Right kidney (tissue), 9 donors: ENCODE results near the gene CHMP1A.
"Not testable (repeated sequence)": the region's sequence is repeated elsewhere in the genome, so short reads cannot be mapped to it uniquely, and the experiment has no call there.

Source experiments
- DNase-seq: peaks from one replicate; pipeline ENCODE4 v3.0.0-alpha.2; 2016
- long read RNA-seq, 8 donors: transcript quantifications; one replicate each; lab custom pipeline, GENCODE V29; 2026

Gene CHMP1A
- long read RNA-seq, donor 1, partial matches to known transcripts = 0 of 38 reads
- long read RNA-seq, donor 1, other reads (novel, unspliced or antisense) = 36 of 38 reads
- long read RNA-seq, donor 2, partial matches to known transcripts = 0 of 28 reads
- long read RNA-seq, donor 2, other reads (novel, unspliced or antisense) = 25 of 28 reads
- long read RNA-seq, donor 3, partial matches to known transcripts = 0 of 15 reads
- long read RNA-seq, donor 3, other reads (novel, unspliced or antisense) = 9 of 15 reads
- long read RNA-seq, donor 4, transcript CHMP1A-204 (2 exons, 2,007 nt) = major isoform, 5 of 27 reads
- long read RNA-seq, donor 4, partial matches to known transcripts = 0 of 27 reads
- long read RNA-seq, donor 4, other reads (novel, unspliced or antisense) = 22 of 27 reads
- long read RNA-seq, donor 5, partial matches to known transcripts = 20 of 20 reads
- long read RNA-seq, donor 5, other reads (novel, unspliced or antisense) = 0 of 20 reads
- long read RNA-seq, donor 6, partial matches to known transcripts = 33 of 34 reads
- long read RNA-seq, donor 6, other reads (novel, unspliced or antisense) = 0 of 34 reads
- long read RNA-seq, donor 7 = 0 reads
- long read RNA-seq, donor 8, partial matches to known transcripts = 19 of 65 reads
- long read RNA-seq, donor 8, other reads (novel, unspliced or antisense) = 45 of 65 reads

GRCh38 chr16:89657442-89658220 is at the start of gene CHMP1A, which contains the start of gene SPATA33:
TSS of gene CHMP1A (minus strand) at chr16:89657708. CDS start at chr16:89657588, 120 bp downstream.
TSS of gene SPATA33 (plus strand) at chr16:89657836. CDS start at chr16:89657912, 76 bp downstream.
- peak; percentile 99 for DNase-seq

- no peak for DNase-seq
Observed at GRCh38 chr16:89706518-89707260, 49.2 kb upstream of the CHMP1A start.

- no peak for DNase-seq
Observed at GRCh38 chr16:89705006-89705405, 47.5 kb upstream of the CHMP1A start.

GRCh38 chr16:89704281-89704680 is 46.8 kb upstream of the CHMP1A start:
- no peak for DNase-seq

- peak; percentile 98 for DNase-seq
Observed at GRCh38 chr16:89701425-89702406, 44.2 kb upstream of the CHMP1A start, which contains the start of gene SPATA2L. TSS of gene SPATA2L (minus strand) at chr16:89701705. CDS start at chr16:89701232, 473 bp downstream.

GRCh38 chr16:89700649-89701424 is 43.3 kb upstream of the CHMP1A start:
- DNase-seq = peak; percentile 82

- peak; percentile 91 for DNase-seq
Observed at GRCh38 chr16:89700100-89700648, 42.7 kb upstream of the CHMP1A start.

GRCh38 chr16:89699629-89700099 is 42.2 kb upstream of the CHMP1A start:
- DNase-seq = not testable (repeated sequence)

GRCh38 chr16:89698717-89699116 is 41.2 kb upstream of the CHMP1A start:
- DNase-seq = not testable (repeated sequence)

- DNase-seq = no peak
Observed at GRCh38 chr16:89697616-89698331, 40.3 kb upstream of the CHMP1A start.

GRCh38 chr16:89697161-89697615 is 39.7 kb upstream of the CHMP1A start:
- DNase-seq = no peak

- DNase-seq = no peak
Observed at GRCh38 chr16:89696670-89697128, 39.2 kb upstream of the CHMP1A start.

- DNase-seq = no peak
Observed at GRCh38 chr16:89695875-89696669, 38.6 kb upstream of the CHMP1A start.

- DNase-seq = no peak
Observed at GRCh38 chr16:89695086-89695874, 37.8 kb upstream of the CHMP1A start.

GRCh38 chr16:89694784-89695085 is 37.2 kb upstream of the CHMP1A start:
- not testable (repeated sequence) for DNase-seq

- DNase-seq = no peak
Observed at GRCh38 chr16:89693931-89694783, 36.6 kb upstream of the CHMP1A start.
